CD4-positive, alpha-beta T cell (primary cell): ENCODE data around the gene GRAP. TPM values are rescaled to one million over a fixed set of nuclear protein-coding genes. Genes with fewer than 3 reads are reported as not detected.
A peak's percentile ranks its signal among the peaks of the same experiment; 100 is the strongest.
"Not testable (repeated sequence)": the region's sequence is repeated elsewhere in the genome, so short reads cannot be mapped to it uniquely, and the experiment has no call there.

Experiments
- ATAC-seq: fragments of 200-7000 bp; cut with Tn5 transposase; one replicate; pipeline ENCODE4 v1.10.0; 2022; ENCODE audit warnings: mild to moderate bottlenecking; ENCODE audit not compliant: poor library complexity
- CTCF ChIA-PET: fragments of 350-600 bp; sonication (Branson Sonifier 250); formaldehyde crosslinking; loops from one replicate; lab custom pipeline; 2021; ENCODE audit warnings: antibody characterized with exemption, inconsistent platforms; lab: Charles Lee
- POLR2A ChIA-PET: fragments of 350-600 bp; sonication (Branson Sonifier 250); formaldehyde crosslinking; loops from one replicate; lab custom pipeline; 2021; ENCODE audit warnings: antibody characterized with exemption, inconsistent platforms; lab: Charles Lee
- DNase-seq, 14 experiments: peaks; one replicate each; pipeline ENCODE4 v3.0.0-alpha.2; 2013 to 2020; ENCODE audit warnings: mixed read lengths in 2 of 14
- H3K27ac ChIP-seq, 2 donors: one replicate each; pipeline versions ENCODE4 v1.5.1 to v1.7.0; 2013; ENCODE audit warnings: low read length in 2 of 2, low read depth in 1 of 2, mild to moderate bottlenecking in 1 of 2
- H3K27me3 ChIP-seq, 2 experiments: 1 replicate in 1 of 2; 2 replicates in 1 of 2; pipeline versions ENCODE4 v1.6.1 to v1.7.0; 2013; ENCODE audit warnings: low read length in 2 of 2, control low read depth in 1 of 2, mild to moderate bottlenecking in 1 of 2, moderate library complexity in 1 of 2; ENCODE audit not compliant: insufficient read depth in 2 of 2, control insufficient read depth in 1 of 2
- H3K36me3 ChIP-seq: one replicate; pipeline ENCODE4 v1.6.1; 2013; ENCODE audit warnings: low read length, control low read depth; ENCODE audit not compliant: insufficient read depth
- H3K4me1 ChIP-seq: one replicate; pipeline ENCODE4 v1.6.1; 2013; ENCODE audit warnings: low read length, control low read depth; ENCODE audit not compliant: insufficient read depth
- H3K4me3 ChIP-seq: one replicate; pipeline ENCODE4 v1.5.1; 2013; ENCODE audit warnings: mild to moderate bottlenecking, low read length, moderate library complexity
- H3K9me3 ChIP-seq, 2 experiments: 1 replicate in 1 of 2; 2 replicates in 1 of 2; pipeline versions ENCODE4 v1.6.1 to v1.7.0; 2013; ENCODE audit warnings: low read length in 2 of 2, mild to moderate bottlenecking in 2 of 2, control low read depth in 1 of 2, moderate library complexity in 1 of 2; ENCODE audit not compliant: control insufficient read depth in 1 of 2, insufficient read depth in 1 of 2
- H3K27ac Mint-ChIP-seq: one replicate; pipeline ENCODE4 v1.8.0; 2020; ENCODE audit warnings: mixed read lengths
- H3K27me3 Mint-ChIP-seq: one replicate; pipeline ENCODE4 v1.8.0; 2021; ENCODE audit warnings: mixed read lengths
- H3K36me3 Mint-ChIP-seq: one replicate; pipeline ENCODE4 v1.8.0; 2021; ENCODE audit warnings: low read depth, mixed read lengths
- H3K4me1 Mint-ChIP-seq: one replicate; pipeline ENCODE4 v1.8.0; 2021; ENCODE audit warnings: low read depth, mixed read lengths
- H3K4me3 Mint-ChIP-seq: one replicate; pipeline ENCODE4 v1.8.0; 2020; ENCODE audit warnings: mild to moderate bottlenecking, mixed read lengths
- H3K9me3 Mint-ChIP-seq: one replicate; pipeline ENCODE4 v1.8.0; 2020; ENCODE audit warnings: mixed read lengths
- CTCF ChIP-seq: fragments of 200-600 bp; IDR thresholded peaks from one replicate; pipeline ENCODE4 v1.8.0; 2022; ENCODE audit warnings: antibody characterized with exemption, mild to moderate bottlenecking
- intact Hi-C, 2 experiments: fragments of 100-400 bp; cut with DNase I in 1 of 2; cut with micrococcal nuclease in 1 of 2; formaldehyde crosslinking; loops; one replicate each; pipeline versions ENCODE4 v1.15.1 to v1.9.0; 2023 to 2025; cut with DNase I, micrococcal nuclease
- total RNA-seq, 174 experiments: library from RNA in 2 of 174; stranded (reverse) in 2 of 174; gene quantifications; one replicate each; pipeline ENCODE4 v1.2.3 and lab custom pipeline; 2021 to 2026

GRAP gene
- total RNA-seq, 2 experiments from 2014 or later, result 20.1 to 20.4 TPM

- CTCF ChIA-PET, H3K4me3 ChIP-seq, POLR2A ChIA-PET, H3K4me1 ChIP-seq, H3K27me3 Mint-ChIP-seq, H3K36me3 Mint-ChIP-seq, H3K36me3 ChIP-seq, H3K9me3 ChIP-seq, H3K9me3 Mint-ChIP-seq, H3K4me1 Mint-ChIP-seq, H3K27me3 ChIP-seq, intact Hi-C loops, H3K4me3 Mint-ChIP-seq, H3K27ac Mint-ChIP-seq, H3K27ac ChIP-seq: not testable (repeated sequence)
- TF ChIP-seq CTCF, result peak; percentile 21
- DNase-seq (peak in 6 of 14 experiments; percentile 22 to 54 (median 38)), ATAC-seq (peak; percentile 35)
These were observed 15.0 kb downstream of the GRAP start for GRCh38 chr17:19031729-19032128.

GRCh38 chr17:19030771-19031449 is 15.8 kb downstream of the GRAP start:
- not testable (repeated sequence) for H3K4me1 Mint-ChIP-seq

GRCh38 chr17:19029740-19030139 is 17.0 kb downstream of the GRAP start:
- ATAC-seq, H3K4me1 Mint-ChIP-seq, H3K36me3 ChIP-seq, H3K4me3 Mint-ChIP-seq, H3K27me3 Mint-ChIP-seq, H3K27ac ChIP-seq, H3K36me3 Mint-ChIP-seq, H3K4me1 ChIP-seq, H3K9me3 ChIP-seq, H3K27me3 ChIP-seq, POLR2A ChIA-PET, intact Hi-C loops, CTCF ChIA-PET, DNase-seq, H3K9me3 Mint-ChIP-seq, H3K27ac Mint-ChIP-seq, H3K4me3 ChIP-seq: not testable (repeated sequence)

More at GRCh38 chr17:19030771-19031449, 15.8 kb downstream of the GRAP start:
- H3K9me3 Mint-ChIP-seq, DNase-seq, H3K27me3 Mint-ChIP-seq, intact Hi-C loops, H3K4me3 Mint-ChIP-seq, ATAC-seq, CTCF ChIA-PET, H3K9me3 ChIP-seq, H3K27me3 ChIP-seq, H3K4me1 ChIP-seq, POLR2A ChIA-PET, H3K27ac ChIP-seq, H3K36me3 Mint-ChIP-seq, H3K36me3 ChIP-seq, H3K4me3 ChIP-seq, H3K27ac Mint-ChIP-seq: not testable (repeated sequence)

- CTCF ChIA-PET, result not testable (repeated sequence)
These were observed 18.1 kb downstream of the GRAP start for GRCh38 chr17:19028671-19029070.

More at GRCh38 chr17:19028671-19029070, 18.1 kb downstream of the GRAP start:
- POLR2A ChIA-PET, H3K4me3 ChIP-seq, H3K9me3 Mint-ChIP-seq, H3K4me3 Mint-ChIP-seq, H3K36me3 ChIP-seq, H3K27me3 ChIP-seq, H3K9me3 ChIP-seq, intact Hi-C loops, H3K27ac Mint-ChIP-seq, H3K27me3 Mint-ChIP-seq, DNase-seq, ATAC-seq, H3K27ac ChIP-seq: not testable (repeated sequence)
- peaks cover 15% of the 10 kb centered on the region for H3K4me1 Mint-ChIP-seq
- peaks cover 19% of the 10 kb centered on the region for H3K4me1 ChIP-seq
- H3K36me3 Mint-ChIP-seq, result peaks cover 16% of the 10 kb centered on the region
